Measurements from ENCODE around the gene FBXW7. TPM values are rescaled to one million over a fixed set of nuclear protein-coding genes. Genes with fewer than 3 reads are reported as not detected.

Gene FBXW7
- polyA plus RNA-seq, 1 of the 3 experiments (the other 2 are of a cell fraction): 7.7 TPM

GRCh38 chr4:152427981-152428380 lies 107.9 kb downstream of the FBXW7 start:
- Histone ChIP-seq H3K4me2 (no peak overlapping the region), H3K27ac (ENCODE audit: low read depth in 2 of 2, low read length in 1 of 2) (no peak overlapping the region), H3F3A (replicated peaks; ENCODE audit: insufficient read depth) (no peaks in the 10 kb centered on the region), H2AFZ (ENCODE audit: low read depth) (no peak overlapping the region), H3K9me2 (no peaks in the 10 kb centered on the region), H3K79me2 (ENCODE audit: insufficient read depth) (peaks cover 30% of the 10 kb centered on the region), H3K4me3 (ENCODE audit: low read depth in 2 of 2, low read length in 1 of 2) (no peak overlapping the region), H4K20me1 (ENCODE audit: insufficient read depth) (no peaks in the 10 kb centered on the region), H3K36me3 (replicated peaks in 1 of 2; ENCODE audit: control insufficient read depth in 1 of 2, insufficient read depth in 2 of 2, low read length in 1 of 2) (peaks cover 0 to 2% of the 10 kb centered on the region in 2 experiments), H3K4me1 (ENCODE audit: control insufficient read depth in 1 of 2, insufficient read depth in 2 of 2, low read depth in 1 of 2, low read length in 1 of 2) (peaks cover 0 to under 1% of the 10 kb centered on the region in 2 experiments; a peak in 2 of 4 replicates), H3K27me3 (ENCODE audit: insufficient read depth) (no peaks in the 10 kb centered on the region), H3K9ac (no peak overlapping the region), H3K9me3 (no peaks in the 10 kb centered on the region)
- ChIA-PET CTCF (interaction anchor here (1.3 to 2.6 kb wide), 3 partner anchors 8 to 27 kb away, joined by 4 to 7 read pairs (median 5); no protein-coding TSS in a partner anchor), POLR2A (no interaction called here)
- no peak for DNase-seq
- WGBS (ENCODE audit: low lambda C conversion rate): 88% methylated on average over 2 of the region's 2 CpGs
- TF ChIP-seq, protein P1, sequence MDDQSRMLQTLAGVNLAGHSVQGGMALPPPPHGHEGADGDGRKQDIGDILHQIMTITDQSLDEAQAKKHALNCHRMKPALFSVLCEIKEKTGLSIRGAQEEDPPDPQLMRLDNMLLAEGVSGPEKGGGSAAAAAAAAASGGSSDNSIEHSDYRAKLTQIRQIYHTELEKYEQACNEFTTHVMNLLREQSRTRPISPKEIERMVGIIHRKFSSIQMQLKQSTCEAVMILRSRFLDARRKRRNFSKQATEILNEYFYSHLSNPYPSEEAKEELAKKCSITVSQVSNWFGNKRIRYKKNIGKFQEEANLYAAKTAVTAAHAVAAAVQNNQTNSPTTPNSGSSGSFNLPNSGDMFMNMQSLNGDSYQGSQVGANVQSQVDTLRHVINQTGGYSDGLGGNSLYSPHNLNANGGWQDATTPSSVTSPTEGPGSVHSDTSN (IDR thresholded peaks at IDR 0.05): no peak
- TF ChIP-seq USF1 (IDR thresholded peaks at IDR 0.05; ENCODE audit: borderline replicate concordance, low read depth) (no peak), EP300 (IDR thresholded peaks at IDR 0.05; ENCODE audit: borderline replicate concordance in 1 of 2, low read depth in 1 of 2, low read length in 1 of 2) (no peak), TAF1 (IDR thresholded peaks at IDR 0.05; ENCODE audit: borderline replicate concordance, low read depth, low read length) (no peak), NFIC (IDR thresholded peaks at IDR 0.05; ENCODE audit: borderline replicate concordance) (no peak), ELF1 (IDR thresholded peaks at IDR 0.05) (no peak)
- TF ChIP-seq, protein P2, sequence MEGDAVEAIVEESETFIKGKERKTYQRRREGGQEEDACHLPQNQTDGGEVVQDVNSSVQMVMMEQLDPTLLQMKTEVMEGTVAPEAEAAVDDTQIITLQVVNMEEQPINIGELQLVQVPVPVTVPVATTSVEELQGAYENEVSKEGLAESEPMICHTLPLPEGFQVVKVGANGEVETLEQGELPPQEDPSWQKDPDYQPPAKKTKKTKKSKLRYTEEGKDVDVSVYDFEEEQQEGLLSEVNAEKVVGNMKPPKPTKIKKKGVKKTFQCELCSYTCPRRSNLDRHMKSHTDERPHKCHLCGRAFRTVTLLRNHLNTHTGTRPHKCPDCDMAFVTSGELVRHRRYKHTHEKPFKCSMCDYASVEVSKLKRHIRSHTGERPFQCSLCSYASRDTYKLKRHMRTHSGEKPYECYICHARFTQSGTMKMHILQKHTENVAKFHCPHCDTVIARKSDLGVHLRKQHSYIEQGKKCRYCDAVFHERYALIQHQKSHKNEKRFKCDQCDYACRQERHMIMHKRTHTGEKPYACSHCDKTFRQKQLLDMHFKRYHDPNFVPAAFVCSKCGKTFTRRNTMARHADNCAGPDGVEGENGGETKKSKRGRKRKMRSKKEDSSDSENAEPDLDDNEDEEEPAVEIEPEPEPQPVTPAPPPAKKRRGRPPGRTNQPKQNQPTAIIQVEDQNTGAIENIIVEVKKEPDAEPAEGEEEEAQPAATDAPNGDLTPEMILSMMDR (IDR thresholded peaks at IDR 0.05): no peak
- TF ChIP-seq, protein P3, sequence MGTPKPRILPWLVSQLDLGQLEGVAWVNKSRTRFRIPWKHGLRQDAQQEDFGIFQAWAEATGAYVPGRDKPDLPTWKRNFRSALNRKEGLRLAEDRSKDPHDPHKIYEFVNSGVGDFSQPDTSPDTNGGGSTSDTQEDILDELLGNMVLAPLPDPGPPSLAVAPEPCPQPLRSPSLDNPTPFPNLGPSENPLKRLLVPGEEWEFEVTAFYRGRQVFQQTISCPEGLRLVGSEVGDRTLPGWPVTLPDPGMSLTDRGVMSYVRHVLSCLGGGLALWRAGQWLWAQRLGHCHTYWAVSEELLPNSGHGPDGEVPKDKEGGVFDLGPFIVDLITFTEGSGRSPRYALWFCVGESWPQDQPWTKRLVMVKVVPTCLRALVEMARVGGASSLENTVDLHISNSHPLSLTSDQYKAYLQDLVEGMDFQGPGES (IDR thresholded peaks at IDR 0.05; ENCODE audit: low read depth, low read length): no peak

DNA sequence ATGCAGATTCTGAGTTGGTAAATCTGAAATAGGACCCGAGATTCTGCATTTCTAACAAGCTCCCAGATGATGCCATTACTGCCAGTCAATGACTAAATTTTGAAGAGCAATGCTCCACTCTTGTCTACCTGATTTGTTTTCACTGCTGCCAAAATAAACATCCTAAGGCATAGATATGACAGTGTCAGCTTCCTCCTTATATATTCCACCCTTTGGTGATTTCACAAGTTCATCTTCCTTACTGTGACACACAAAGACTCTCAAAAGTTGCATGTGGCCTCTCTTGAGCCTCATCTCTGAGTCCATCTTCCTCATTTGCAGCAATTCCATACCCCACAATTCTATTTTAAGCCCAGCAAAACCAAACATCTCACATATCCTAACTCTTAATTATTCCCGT lies 110.9 kb downstream of the FBXW7 start:
- H3K4me2 ChIP-seq: no peak overlapping the region
- CTCF ChIA-PET: interaction anchor here (0.6 to 1.8 kb wide), 3 partner anchors 16 to 310 kb away, joined by 3 to 5 read pairs (median 3); no protein-coding TSS in a partner anchor

More for the DNA sequence above, 110.9 kb downstream of the FBXW7 start:
- Histone ChIP-seq H3K9ac (no peak overlapping the region), H3F3A (replicated peaks; ENCODE audit: insufficient read depth) (no peaks in the 10 kb centered on the region), H2AFZ (ENCODE audit: low read depth) (no peak overlapping the region), H3K4me3 (ENCODE audit: low read depth in 2 of 2, low read length in 1 of 2) (no peak overlapping the region), H4K20me1 (ENCODE audit: insufficient read depth) (no peaks in the 10 kb centered on the region), H3K36me3 (replicated peaks in 1 of 2; ENCODE audit: control insufficient read depth in 1 of 2, insufficient read depth in 2 of 2, low read length in 1 of 2) (peaks cover 2 to 5% of the 10 kb centered on the region in 2 experiments), H3K27ac (ENCODE audit: low read depth in 2 of 2, low read length in 1 of 2) (no peak overlapping the region), H3K4me1 (ENCODE audit: control insufficient read depth in 1 of 2, insufficient read depth in 2 of 2, low read depth in 1 of 2, low read length in 1 of 2) (peaks cover 0 to 5% of the 10 kb centered on the region in 2 experiments; a peak in 3 of 4 replicates), H3K79me2 (ENCODE audit: insufficient read depth) (peaks cover 35% of the 10 kb centered on the region), H3K27me3 (ENCODE audit: insufficient read depth) (no peaks in the 10 kb centered on the region), H3K9me2 (no peaks in the 10 kb centered on the region), H3K9me3 (no peaks in the 10 kb centered on the region)
- POLR2A ChIA-PET: no interaction called here
- DNase-seq: no peak
- TF ChIP-seq RAD21 (IDR thresholded peaks at IDR 0.05; ENCODE audit: low read length): no peak
- TF ChIP-seq RFX5 (IDR thresholded peaks at IDR 0.05; ENCODE audit: low read length): no peak
- TF ChIP-seq EZH2phosphoT487 (IDR thresholded peaks at IDR 0.05; ENCODE audit: borderline replicate concordance, low read depth): no peak
- no peak for TF ChIP-seq SMC3 (IDR thresholded peaks at IDR 0.05; ENCODE audit: low read depth, low read length)
- no peak for TF ChIP-seq FOXJ3 (CRISPR knock-in tag; IDR thresholded peaks at IDR 0.05)
- no peak for TF ChIP-seq MEF2A (IDR thresholded peaks at IDR 0.05; ENCODE audit: borderline replicate concordance, low read depth)
- TF ChIP-seq FOSL2 (IDR thresholded peaks at IDR 0.05; ENCODE audit: borderline replicate concordance, low read depth): no peak
- no peak for TF ChIP-seq RXRA (IDR thresholded peaks at IDR 0.05; ENCODE audit: borderline replicate concordance, low read depth)
- no peak for TF ChIP-seq TCF12 (IDR thresholded peaks at IDR 0.05)
- no peak for TF ChIP-seq GABPA (IDR thresholded peaks at IDR 0.05; ENCODE audit: low read depth)
- no peak for TF ChIP-seq MXI1 (IDR thresholded peaks at IDR 0.05; ENCODE audit: low read depth, low read length)
- no peak for TF ChIP-seq FOXM1 (IDR thresholded peaks at IDR 0.05; ENCODE audit: low read depth)
- TF ChIP-seq NFIC (IDR thresholded peaks at IDR 0.05; ENCODE audit: borderline replicate concordance): no peak
- no peak for TF ChIP-seq SIN3A (IDR thresholded peaks at IDR 0.05; ENCODE audit: borderline replicate concordance, low read depth, low read length)
- WGBS (ENCODE audit: low lambda C conversion rate): 91% methylated on average over 2 of the region's 2 CpGs
